A549 (cell line): ENCODE measurements around the gene CCDC85C.

Source experiments
- JUNB ChIP-seq: fragments of >200 bp; sonication (Bioruptor Twin); formaldehyde crosslinking; IDR thresholded peaks from 2 replicates; pipeline ENCODE4 v1.6.1; 2016
- POLR2A ChIP-seq: IDR thresholded peaks from 2 replicates; pipeline ENCODE4 v1.6.1; 2012; ENCODE audit warnings: mild to moderate bottlenecking, low read length
- RCOR1 ChIP-seq: fragments of 150-350 bp; IDR thresholded peaks from 2 replicates; pipeline ENCODE4 v1.6.1; 2014; ENCODE audit warnings: antibody characterized with exemption, low read length, low read depth
- RFX5 ChIP-seq: fragments of 450-650 bp; IDR thresholded peaks from 2 replicates; pipeline ENCODE4 v1.7.1; 2014; ENCODE audit warnings: antibody characterized with exemption, mild to moderate bottlenecking, moderate library complexity
- SMC3 ChIP-seq: fragments of >200 bp; sonication (Bioruptor Twin); formaldehyde crosslinking; IDR thresholded peaks from 3 replicates; pipeline ENCODE4 v1.6.1; 2018; ENCODE audit warnings: inconsistent platforms
- TF ChIP-seq, protein P1 (sequence below): fragments of >200 bp; sonication (Bioruptor Twin); formaldehyde crosslinking; IDR thresholded peaks from 3 replicates; pipeline ENCODE4 v1.5.1; 2016
- TF ChIP-seq, protein P2 (sequence below): fragments of >200 bp; sonication (Bioruptor Twin); formaldehyde crosslinking; IDR thresholded peaks from 3 replicates; pipeline ENCODE4 v1.6.1; 2016
- TF ChIP-seq, protein P3 (sequence below): fragments of 450-650 bp; IDR thresholded peaks from 2 replicates; pipeline ENCODE4 v1.6.1; 2014; ENCODE audit warnings: antibody characterized with exemption

DNA sequence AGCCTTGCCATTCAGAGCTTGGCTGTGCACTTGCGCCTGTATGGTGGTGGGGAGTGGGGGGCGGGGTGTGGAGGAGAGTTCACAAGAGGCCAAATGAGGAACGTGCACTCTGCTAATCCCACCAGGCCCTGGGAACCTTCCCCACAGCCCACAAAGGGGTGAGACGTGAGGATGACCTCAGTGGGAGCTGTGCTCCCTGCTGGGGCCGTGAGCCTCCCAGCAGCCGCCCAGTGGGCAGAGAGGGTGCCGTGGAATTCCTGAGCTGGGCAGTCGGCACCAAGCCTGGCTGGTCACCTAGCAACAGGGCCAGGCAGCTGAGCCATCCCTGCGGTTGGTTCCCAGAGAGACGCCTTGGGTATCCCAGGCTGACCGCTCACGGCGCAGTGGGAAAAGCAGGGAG lies 69.1 kb downstream of the CCDC85C start:
- TF ChIP-seq, protein P1, sequence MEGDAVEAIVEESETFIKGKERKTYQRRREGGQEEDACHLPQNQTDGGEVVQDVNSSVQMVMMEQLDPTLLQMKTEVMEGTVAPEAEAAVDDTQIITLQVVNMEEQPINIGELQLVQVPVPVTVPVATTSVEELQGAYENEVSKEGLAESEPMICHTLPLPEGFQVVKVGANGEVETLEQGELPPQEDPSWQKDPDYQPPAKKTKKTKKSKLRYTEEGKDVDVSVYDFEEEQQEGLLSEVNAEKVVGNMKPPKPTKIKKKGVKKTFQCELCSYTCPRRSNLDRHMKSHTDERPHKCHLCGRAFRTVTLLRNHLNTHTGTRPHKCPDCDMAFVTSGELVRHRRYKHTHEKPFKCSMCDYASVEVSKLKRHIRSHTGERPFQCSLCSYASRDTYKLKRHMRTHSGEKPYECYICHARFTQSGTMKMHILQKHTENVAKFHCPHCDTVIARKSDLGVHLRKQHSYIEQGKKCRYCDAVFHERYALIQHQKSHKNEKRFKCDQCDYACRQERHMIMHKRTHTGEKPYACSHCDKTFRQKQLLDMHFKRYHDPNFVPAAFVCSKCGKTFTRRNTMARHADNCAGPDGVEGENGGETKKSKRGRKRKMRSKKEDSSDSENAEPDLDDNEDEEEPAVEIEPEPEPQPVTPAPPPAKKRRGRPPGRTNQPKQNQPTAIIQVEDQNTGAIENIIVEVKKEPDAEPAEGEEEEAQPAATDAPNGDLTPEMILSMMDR: no peak
- TF ChIP-seq RFX5: no peak
- no peak for TF ChIP-seq RCOR1
- TF ChIP-seq JUNB: no peak
- no peak for TF ChIP-seq POLR2A
- TF ChIP-seq, protein P2, sequence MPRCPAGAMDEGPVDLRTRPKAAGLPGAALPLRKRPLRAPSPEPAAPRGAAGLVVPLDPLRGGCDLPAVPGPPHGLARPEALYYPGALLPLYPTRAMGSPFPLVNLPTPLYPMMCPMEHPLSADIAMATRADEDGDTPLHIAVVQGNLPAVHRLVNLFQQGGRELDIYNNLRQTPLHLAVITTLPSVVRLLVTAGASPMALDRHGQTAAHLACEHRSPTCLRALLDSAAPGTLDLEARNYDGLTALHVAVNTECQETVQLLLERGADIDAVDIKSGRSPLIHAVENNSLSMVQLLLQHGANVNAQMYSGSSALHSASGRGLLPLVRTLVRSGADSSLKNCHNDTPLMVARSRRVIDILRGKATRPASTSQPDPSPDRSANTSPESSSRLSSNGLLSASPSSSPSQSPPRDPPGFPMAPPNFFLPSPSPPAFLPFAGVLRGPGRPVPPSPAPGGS: no peak
- TF ChIP-seq, protein P3, sequence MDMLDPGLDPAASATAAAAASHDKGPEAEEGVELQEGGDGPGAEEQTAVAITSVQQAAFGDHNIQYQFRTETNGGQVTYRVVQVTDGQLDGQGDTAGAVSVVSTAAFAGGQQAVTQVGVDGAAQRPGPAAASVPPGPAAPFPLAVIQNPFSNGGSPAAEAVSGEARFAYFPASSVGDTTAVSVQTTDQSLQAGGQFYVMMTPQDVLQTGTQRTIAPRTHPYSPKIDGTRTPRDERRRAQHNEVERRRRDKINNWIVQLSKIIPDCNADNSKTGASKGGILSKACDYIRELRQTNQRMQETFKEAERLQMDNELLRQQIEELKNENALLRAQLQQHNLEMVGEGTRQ: no peak
- no peak for TF ChIP-seq SMC3
